Natural killer cell treated with Interleukin-12 subunit alpha and Interleukin-12 subunit beta and Interleukin-15 and Interleukin-18, amount 100 ng/mL, for 72 hours (primary cell): Measurements from ENCODE around the gene CITED1. TPM values are rescaled to one million over a fixed set of nuclear protein-coding genes. Genes with fewer than 3 reads are reported as not detected.

Experiments
- total RNA-seq, 2 donors: library from RNA; stranded (reverse); gene quantifications; one replicate each; pipeline ENCODE4 v1.2.3, GENCODE V29; 2022

The CITED1 gene
- total RNA-seq, 2 donors from 2014 or later, result 0.38 TPM; not detected in 1

Other genes with a start within 250 kb of the CITED1 start
- under 1 TPM; 0.33 to 0.75 TPM for gene RTL5, start 174.0 kb downstream of the CITED1 start, total RNA-seq
- 1 to 10 TPM; 6.8 to 7.2 TPM for gene PIN4, start 124.2 kb downstream of the CITED1 start, total RNA-seq
- 10 to 100 TPM in 1 of 2 donors, 1 to 10 TPM in 1; 6.1 to 10.8 TPM for gene ERCC6L, start 66.9 kb downstream of the CITED1 start, total RNA-seq
- gene RPS4X, start 28.7 kb downstream of the CITED1 start, total RNA-seq, result 100 to 1,000 TPM; 525 to 918 TPM